Measurements from ENCODE around the gene PRSS2.
"Not testable (repeated sequence)": the region's sequence is repeated elsewhere in the genome, so short reads cannot be mapped to it uniquely, and the experiment has no call there.

PRSS2 gene

DNA sequence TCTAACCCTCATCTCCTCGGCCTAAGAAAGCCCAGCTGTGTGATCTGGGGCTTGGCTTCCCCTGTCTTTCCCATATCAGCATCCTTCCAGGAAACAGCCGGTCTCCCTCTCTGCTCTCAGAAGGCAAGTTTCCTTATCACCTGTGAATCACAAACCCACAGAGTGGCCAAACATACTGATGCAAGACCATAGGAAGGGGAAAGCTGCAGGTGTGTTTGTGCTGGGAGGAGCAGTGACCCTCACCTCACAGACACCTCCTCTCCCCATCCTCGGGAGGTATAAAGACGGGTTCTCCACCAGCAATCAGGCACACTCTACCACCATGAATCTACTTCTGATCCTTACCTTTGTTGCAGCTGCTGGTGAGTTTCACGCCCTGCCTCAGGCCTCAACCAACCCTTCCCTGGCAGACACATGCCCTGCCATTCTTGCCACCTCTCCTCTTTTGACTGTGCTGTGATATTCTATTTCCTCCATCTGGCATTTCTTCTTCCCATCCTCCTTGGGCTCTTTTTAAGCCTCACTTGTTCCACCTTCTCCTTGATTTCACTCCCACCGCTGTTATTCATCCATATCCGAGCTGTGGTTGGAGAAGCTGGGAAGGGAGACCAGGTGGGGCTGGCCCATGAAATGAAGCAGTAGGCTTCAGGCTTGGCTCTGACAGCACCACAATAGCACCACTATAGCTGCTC lies at the start of gene PRSS2:
Gene PRSS2 (plus strand): TSS at position 310 of the 692 bp plus-strand sequence. CDS start 13 bp downstream, at position 323.
- peak; percentile 99 for DNase-seq

DNA sequence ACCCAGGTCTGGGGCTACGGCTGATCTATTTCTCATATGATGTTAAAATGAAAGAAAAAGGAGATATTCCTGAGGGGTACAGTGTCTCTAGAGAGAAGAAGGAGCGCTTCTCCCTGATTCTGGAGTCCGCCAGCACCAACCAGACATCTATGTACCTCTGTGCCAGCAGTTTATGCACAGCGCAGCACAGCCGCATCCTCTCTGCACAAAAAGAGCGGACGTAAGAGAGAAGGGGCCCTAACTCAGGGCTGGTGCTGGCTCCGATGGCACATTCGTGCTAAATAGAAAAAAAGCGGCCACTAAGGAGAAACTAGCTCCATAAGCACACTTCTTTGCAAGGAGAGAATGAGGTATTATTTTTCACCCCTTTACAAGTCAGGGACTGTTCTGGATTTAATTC lies 49.8 kb upstream of the PRSS2 start:
- DNase-seq, result no peak

DNA sequence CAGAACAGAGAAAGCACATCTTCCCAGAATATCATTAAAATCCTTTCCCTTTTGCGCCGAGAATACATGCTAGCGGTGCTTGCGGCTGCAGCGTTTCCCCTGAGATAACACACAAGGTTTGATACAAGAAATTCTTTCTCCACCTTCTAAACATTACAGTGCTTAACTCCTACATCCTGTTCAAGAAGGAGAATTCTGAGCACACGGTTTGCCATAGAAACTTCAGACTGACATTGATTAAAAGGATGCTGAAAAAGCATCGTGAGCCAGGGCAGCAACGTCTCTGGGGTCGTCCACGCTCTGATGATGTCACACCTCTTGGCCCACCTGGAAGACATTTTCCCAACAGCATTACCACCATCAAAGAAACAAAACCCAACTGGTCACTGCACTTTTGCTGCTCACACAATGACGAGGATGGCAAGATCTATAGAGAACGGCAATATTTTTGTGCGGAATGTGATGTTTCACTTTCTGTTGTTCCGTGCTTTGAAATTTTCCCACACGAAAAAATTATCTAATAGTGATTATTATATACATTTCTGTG lies 48.4 kb upstream of the PRSS2 start:
- no peak for DNase-seq

DNA sequence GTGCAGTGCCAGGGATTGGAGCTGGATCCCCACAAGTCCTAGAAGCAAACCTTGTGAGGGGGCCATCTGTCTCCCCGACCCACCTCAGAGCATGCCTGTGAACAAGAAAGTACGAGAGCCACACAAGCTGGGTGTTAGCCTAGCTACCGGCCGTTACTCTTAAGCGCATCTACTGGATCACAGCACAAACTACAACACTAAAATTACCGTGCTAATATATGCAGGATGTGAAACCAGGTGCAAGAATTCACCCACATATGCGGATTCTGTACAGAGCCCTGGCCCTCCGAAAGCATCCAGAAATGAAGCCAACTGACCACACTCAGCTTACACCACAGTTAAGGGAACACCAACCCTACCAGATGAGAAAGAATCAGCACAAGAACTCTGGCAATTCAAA lies 37.5 kb upstream of the PRSS2 start:
- no peak for DNase-seq

DNA sequence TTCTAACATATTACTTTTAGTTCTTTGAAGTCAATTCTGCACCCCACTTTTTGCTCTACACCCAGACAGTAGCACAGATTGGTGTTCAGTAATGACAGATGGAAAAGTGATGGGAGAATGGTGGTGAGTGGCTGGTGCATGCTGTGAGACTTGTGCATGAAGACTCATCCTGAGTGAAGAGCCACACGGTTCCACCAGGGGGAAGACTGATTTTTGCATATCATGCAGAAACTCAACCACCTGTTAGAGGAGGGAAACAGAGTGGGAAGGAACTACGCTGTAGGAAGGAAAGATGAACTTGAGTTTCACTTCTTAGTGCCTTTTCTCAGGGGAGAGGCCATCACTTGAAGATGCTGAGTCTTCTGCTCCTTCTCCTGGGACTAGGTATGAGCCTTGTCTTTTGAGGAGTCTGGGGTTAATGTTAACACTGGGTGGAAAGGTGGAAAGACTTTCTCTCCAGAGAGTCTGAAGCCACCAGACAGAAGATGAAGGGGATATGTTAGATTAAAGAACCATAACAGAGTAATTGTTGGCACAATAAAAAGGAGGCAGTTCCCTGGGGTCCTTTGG lies 30.8 kb upstream of the PRSS2 start:
- no peak for DNase-seq

DNA sequence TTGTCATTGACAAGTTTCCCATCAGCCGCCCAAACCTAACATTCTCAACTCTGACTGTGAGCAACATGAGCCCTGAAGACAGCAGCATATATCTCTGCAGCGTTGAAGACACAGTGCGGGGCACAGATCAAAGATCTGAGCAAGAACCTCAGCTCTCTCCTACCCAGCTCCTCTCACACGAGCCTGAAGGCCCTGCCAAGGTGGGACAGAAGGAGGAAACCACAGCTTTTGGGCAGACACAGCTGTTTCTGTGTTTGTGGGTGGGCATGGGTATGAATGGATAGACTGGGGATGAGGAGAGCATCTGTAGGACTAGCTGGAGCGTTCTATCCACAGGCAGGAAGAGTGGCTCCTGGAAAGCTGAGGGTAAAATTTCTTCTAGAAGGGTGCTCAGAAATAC lies 30.0 kb upstream of the PRSS2 start:
- DNase-seq, result no peak

DNA sequence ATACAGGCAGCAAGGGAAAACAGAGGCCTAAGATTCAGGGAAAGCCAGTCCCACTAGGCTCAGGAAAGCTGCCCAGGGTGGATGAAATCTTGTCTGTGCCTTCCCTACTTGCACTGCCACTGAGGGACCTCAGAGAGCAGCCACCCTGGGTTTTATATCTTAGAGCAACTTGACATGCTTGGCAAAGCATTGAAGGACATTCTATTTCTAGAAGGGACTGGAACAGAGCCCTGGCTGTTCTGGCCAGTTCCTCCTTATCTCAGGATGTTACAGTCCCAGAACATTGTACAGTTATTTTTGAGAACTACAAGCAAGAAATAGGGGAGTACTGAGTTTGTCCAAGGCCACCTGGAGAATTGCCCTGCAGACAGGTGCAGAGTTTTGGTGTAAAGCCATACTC lies 28.8 kb upstream of the PRSS2 start:
- DNase-seq, result not testable (repeated sequence)

DNA sequence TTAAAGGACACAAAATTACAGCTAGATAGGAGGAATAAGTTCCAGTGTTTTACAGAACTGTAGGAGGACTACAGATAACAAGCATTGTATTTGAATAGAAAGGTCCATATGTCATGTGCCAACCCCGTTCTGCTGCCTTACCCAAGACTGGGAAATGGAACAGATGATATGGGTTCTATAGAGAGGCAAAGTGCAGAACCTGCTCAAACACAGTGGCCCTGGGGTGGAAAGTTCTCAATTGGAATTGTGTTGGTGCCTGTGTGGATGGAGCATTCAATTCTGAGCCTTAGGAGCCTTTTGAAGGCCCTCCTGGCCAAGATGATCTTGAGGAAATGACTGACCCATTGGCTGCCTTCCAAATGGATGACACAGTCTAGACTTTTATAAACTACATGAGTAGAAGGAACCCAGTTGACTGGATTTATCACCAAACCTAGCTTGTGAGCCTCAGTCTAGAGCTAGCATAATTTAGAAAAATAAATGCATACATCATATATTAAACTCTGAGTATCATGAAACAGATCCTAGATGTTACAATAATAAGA lies 25.6 kb upstream of the PRSS2 start:
- no peak for DNase-seq

DNA sequence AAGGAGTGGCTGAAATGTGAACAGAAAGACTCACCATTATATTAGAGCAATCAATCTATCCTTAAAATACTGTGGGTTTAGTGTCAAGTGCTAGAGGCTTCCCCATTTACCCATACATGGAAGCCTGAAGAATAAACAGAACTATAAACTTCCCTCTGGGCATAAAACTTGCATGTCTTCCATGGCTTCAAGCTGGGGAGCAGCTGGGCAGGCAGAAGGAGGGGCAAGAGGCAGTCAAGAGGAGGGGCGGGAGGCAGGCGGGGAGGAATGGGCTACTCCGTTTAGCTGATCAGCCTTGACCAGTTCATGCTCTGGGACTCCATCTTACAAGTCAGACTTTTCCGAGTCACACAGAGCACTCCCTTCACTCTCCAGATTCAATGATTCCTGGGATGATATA lies 25.0 kb upstream of the PRSS2 start:
- DNase-seq, result no peak

DNA sequence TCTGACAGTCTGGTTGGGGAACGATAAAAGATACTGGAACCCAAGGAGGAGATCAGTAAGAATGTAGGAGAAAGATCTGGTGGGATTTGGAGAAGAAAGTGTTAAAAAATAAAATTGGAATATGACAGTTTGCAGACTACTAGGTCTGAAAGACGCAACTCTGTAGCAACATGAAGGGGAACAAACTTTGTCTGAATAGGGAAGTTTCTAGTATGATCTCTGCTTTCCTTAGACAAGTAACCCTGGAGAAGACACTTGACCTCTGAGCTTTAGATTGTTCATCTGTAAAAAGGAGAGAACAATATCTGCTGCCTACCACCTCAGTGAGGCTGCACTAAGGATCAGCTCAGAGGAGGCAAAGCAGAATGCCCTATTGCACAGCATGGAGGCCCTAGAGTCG lies 24.5 kb upstream of the PRSS2 start:
- no peak for DNase-seq

DNA sequence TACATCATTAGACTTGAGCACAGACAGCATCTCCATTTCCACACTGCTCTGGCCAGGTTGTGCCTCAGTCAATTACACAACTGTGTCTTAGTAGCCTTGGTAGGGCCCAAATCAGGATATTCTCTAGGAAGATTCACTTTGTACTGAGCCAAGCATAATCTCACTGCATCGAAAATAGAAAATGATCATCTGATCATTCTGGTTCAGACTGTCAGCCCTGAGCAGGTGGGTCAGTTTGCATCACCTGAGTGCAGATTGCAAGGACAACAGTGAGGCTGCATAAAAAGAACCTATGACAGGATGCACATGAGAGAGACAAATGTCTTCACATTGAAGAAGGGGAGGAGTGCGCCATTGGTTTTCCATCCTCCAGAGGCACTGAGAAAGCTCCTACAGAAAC lies 22.4 kb upstream of the PRSS2 start:
- not testable (repeated sequence) for DNase-seq

DNA sequence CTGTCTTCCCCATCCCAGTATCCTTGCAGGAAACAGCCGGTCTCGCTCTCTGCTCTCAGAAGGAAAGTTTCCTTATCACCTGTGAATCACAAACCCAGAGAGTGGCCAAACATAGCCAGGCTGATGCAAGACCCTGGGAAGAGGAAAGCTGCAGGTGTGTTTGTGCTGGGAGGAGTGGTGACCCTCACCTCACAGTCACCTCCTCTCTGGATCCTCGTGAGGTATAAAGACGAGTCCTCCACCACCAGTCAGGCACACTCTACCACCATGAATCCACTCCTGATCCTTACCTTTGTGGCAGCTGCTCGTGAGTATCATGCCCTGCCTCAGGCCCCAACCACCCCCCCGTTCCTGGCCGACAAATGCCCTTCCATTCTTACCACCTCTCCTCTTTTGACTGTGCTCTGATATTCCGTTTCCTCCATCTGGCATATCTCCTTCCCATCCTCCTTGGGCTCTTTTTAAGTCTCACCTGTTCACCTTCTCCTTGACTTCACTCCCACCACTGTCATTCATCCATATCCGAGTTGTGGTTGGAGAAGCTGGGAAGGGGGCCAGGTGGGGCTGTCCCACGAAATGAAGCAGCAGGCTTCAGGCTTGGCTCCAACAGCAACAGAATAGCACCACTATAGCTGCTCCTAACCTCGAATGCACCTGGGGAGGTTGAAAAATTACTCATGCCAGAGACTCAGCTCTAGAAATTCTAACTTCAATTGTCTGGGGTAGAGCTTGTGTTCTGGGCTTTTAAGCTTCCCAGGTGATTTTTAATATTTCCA lies 21.4 kb upstream of the PRSS2 start, which contains the start of gene PRSS1:
Gene PRSS1 (plus strand): TSS at position 255 of the 776 bp plus-strand sequence. CDS start 13 bp downstream, at position 268.
- peak; percentile 97 for DNase-seq

DNA sequence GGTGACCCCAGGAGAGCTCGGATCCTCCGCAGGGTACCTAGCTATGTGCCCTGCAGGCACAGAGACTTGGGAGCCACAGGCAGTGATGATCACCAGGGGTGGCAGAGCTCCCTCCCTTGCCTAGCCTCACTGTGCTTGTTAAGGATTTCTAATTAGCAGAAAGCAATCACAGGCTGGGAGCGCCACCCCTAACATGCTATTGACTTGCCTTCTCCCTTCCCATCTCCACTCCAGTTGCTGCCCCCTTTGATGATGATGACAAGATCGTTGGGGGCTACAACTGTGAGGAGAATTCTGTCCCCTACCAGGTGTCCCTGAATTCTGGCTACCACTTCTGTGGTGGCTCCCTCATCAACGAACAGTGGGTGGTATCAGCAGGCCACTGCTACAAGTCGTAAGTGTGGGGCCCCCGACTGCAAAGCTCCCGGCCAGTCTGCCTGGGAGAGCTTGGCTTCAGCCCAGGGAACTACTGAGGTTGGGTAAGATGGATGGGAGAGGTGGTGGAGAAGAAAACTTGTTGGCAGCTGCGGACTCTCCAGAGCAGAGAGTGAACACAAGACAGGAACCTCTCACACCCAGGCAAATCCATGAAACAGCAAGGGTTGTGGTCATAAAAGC lies 20.3 kb upstream of the PRSS2 start:
- DNase-seq, result peak; percentile 41

DNA sequence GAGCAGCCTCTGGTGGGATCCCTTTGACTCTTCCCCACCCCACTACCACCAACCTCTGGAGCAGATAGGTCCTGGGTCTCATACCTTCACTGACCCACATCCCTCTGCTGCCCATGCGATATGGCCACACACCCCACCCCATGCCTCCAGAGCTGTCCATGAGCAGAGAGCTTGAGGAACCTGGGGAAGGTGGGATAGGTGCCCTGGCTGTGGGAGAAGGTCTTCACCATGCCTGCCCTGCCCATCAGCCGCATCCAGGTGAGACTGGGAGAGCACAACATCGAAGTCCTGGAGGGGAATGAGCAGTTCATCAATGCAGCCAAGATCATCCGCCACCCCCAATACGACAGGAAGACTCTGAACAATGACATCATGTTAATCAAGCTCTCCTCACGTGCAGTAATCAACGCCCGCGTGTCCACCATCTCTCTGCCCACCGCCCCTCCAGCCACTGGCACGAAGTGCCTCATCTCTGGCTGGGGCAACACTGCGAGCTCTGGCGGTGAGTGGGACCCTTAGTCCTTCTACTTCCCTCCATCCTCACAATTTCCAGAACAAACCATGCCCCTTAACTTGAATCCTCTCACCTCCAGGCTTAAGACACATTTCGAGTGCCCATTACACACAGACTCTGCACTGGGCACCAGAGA lies 19.1 kb upstream of the PRSS2 start:
- DNase-seq, result not testable (repeated sequence)

DNA sequence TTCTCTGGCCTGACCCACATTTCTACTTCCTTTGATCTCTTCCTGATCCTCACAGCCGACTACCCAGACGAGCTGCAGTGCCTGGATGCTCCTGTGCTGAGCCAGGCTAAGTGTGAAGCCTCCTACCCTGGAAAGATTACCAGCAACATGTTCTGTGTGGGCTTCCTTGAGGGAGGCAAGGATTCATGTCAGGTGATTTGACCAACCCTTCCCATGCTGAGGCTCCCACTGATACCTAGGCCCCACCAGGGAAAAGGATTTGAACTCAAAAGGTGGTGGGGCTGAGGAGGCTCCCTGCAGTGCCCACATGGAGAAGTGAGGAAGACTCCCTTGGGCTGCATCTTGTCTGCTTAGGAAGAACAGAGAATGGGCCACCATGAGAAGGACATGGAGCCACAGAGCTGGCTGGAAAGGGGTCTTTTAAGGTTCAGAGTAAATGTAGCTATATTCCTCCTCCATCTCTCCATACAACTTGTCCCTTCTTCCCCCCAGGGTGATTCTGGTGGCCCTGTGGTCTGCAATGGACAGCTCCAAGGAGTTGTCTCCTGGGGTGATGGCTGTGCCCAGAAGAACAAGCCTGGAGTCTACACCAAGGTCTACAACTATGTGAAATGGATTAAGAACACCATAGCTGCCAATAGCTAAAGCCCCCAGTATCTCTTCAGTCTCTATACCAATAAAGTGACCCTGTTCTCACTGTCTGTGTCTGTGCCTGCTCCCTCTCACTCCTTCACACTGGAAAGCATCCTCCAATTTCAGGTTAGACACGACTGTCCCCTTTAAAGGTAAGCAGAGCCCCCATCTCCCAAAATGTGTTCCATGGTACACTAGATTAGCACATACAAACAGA lies 18.2 kb upstream of the PRSS2 start:
- no peak for DNase-seq

DNA sequence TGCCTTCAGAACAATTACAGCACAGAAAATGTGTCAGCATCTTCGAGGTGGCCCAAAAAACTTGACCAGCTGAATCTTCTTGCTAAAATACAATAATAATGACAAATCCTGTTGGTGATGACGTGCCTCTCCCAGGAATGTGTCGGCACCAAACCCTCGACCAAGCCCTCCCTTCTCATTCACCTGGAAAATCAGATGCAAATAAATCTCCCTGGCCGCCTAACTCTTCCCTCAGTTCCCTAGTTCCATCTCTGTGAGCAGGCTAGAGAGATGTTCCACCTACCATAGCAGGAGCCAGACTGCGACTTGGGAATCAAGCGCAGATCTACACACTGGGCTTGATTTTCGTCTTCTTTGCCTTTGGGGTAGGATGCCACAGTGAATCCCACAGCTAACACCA lies 17.4 kb upstream of the PRSS2 start:
- no peak for DNase-seq

DNA sequence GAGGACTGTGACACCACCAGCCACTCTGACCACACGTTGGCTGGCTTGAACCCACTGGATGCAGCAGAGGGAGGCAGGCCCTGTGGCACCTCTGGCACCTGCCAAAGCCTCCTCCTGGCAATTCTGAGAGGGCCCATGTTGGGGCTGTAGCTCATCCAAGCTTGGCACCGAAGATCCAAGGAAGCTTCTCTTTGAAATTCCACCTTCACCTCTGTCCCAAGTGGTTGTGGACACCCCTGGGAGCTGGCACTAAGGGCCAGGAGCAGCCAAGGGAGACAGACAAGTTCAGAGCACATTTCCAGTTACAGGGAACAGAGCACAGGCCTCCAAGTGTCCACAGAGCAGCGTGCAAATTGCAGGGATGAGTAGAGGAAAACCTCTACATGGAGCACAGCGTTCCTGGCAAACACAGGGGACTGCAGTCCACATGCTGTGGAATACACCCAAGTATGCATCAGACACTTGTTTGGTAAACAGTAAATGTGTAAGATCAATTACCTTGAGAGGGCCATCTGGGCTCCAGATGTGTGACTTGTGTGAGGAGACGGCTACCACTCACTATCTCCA lies 16.8 kb upstream of the PRSS2 start:
- not testable (repeated sequence) for DNase-seq

DNA sequence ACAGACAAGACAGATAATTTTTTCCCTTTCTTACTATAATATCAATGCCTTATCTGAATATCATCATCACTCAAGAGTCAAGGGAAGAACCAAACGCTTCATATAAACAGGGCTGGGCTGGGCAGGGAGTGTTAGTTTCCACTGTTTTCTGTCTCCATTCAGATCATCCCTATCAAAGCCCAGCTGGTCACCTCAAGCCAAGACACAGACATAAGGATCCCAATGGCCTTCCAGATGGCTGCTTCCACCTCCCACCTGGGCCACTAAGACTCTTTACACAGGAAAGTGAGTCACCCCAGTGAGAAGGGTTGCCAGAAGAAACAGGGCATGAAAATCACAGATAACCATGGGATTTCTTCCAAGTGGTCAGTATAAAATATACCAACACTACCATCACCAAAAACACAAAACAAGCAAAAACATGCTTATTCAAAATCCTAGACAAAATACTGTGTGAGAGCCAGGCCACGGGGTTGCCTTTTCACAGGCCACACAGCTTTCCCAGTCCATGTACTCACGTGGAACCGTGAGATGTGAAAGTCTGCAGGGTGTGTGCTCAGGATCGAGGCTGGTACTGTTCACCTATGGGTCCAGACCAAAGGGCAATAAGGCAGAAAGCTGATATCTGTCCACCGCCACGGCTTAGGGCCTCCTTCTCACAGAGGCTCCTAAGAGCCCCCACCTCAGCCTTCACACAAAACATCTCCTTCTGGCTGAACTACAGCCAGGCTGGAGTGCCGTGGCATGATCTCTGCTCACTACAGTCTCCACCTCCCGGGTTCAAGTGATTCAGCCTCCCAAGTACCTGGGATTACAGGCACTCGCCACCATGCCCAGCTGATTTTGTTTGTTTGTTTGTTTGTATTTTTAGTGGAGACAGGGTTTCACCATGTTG lies 15.8 kb upstream of the PRSS2 start:
- DNase-seq, result no peak

DNA sequence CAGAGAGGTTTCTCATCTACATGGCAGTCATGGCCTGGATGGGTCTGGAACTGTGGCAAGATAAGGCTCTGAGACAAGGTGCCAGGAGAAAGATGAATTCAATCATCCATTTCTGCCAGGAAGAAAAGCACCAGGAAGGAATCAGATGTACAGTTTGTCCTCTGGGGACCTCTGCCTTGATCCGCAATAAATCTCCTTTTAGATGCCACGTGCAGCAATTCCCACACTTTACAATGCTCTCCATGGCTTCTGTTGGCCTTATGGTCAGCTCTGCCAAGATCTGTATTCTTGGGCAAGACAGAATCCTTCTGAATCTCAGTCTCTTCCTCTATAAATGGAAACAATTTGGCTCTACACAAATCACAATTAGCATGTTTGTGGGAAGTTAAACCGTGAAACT lies 12.5 kb upstream of the PRSS2 start:
- not testable (repeated sequence) for DNase-seq

DNA sequence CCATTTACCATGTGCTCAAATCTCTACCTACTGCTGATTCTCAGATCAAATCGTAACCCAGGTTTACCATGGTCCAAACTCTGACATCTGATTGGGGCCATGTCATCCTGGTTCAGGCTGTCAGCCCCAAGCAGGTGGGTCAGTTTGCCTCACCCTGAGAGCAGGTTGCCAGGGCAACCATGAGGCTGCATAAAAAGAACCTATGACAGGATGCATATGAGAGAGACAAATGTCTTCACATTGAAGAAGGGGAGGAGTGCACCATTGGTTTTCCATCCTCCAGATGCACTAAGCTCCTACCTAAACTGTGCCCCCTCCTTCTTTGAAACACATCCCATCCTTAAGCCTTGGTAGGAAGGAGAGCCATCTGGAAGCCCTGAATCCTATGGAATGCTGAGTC lies 11.3 kb upstream of the PRSS2 start:
- no peak for DNase-seq
